Chondrocyte (in vitro differentiated cells): ENCODE results near the gene REEP1. TPM values are rescaled to one million over a fixed set of nuclear protein-coding genes. Genes with fewer than 3 reads are reported as not detected.
A peak's percentile ranks its signal among the peaks of the same experiment; 100 is the strongest.
"Not testable (repeated sequence)": the region's sequence is repeated elsewhere in the genome, so short reads cannot be mapped to it uniquely, and the experiment has no call there.

Experiments
- DNase-seq: peaks from one replicate; pipeline ENCODE4 v3.0.0; 2021; ENCODE audit warnings: mixed read lengths, low spot score
- H3K27ac Mint-ChIP-seq: one replicate; pipeline ENCODE4 v1.8.0; 2021; ENCODE audit warnings: mild to moderate bottlenecking, moderate library complexity, mixed read lengths; ENCODE audit not compliant: unreplicated experiment
- H3K27me3 Mint-ChIP-seq: 2 replicates; pipeline ENCODE4 v1.8.0; 2021; ENCODE audit warnings: low read depth, mixed read lengths
- H3K36me3 Mint-ChIP-seq: 2 replicates; pipeline ENCODE4 v1.8.0; 2021; ENCODE audit warnings: low read depth, mixed read lengths
- H3K4me1 Mint-ChIP-seq: 2 replicates; pipeline ENCODE4 v1.8.0; 2021; ENCODE audit warnings: low read depth, mild to moderate bottlenecking, mixed read lengths
- H3K4me3 Mint-ChIP-seq: one replicate; pipeline ENCODE4 v1.8.0; 2021; ENCODE audit warnings: mild to moderate bottlenecking, moderate library complexity, mixed read lengths; ENCODE audit not compliant: unreplicated experiment
- H3K9me3 Mint-ChIP-seq: 2 replicates; pipeline ENCODE4 v1.8.0; 2021; ENCODE audit warnings: low read depth, mixed read lengths
- total RNA-seq: library from RNA; stranded (reverse); gene quantifications from 3 replicates; pipeline ENCODE4 v1.2.1, GENCODE V29; 2021
- TF ChIP-seq, protein P1 (sequence below): fragments of 200-600 bp; sonication (generic); IDR thresholded peaks from 2 replicates; pipeline ENCODE4 v1.5.0; 2021; ENCODE audit warnings: antibody characterized with exemption, mild to moderate bottlenecking, moderate library complexity

Gene REEP1
- total RNA-seq, 1 donor from 2014 or later: 2.4 TPM

DNA sequence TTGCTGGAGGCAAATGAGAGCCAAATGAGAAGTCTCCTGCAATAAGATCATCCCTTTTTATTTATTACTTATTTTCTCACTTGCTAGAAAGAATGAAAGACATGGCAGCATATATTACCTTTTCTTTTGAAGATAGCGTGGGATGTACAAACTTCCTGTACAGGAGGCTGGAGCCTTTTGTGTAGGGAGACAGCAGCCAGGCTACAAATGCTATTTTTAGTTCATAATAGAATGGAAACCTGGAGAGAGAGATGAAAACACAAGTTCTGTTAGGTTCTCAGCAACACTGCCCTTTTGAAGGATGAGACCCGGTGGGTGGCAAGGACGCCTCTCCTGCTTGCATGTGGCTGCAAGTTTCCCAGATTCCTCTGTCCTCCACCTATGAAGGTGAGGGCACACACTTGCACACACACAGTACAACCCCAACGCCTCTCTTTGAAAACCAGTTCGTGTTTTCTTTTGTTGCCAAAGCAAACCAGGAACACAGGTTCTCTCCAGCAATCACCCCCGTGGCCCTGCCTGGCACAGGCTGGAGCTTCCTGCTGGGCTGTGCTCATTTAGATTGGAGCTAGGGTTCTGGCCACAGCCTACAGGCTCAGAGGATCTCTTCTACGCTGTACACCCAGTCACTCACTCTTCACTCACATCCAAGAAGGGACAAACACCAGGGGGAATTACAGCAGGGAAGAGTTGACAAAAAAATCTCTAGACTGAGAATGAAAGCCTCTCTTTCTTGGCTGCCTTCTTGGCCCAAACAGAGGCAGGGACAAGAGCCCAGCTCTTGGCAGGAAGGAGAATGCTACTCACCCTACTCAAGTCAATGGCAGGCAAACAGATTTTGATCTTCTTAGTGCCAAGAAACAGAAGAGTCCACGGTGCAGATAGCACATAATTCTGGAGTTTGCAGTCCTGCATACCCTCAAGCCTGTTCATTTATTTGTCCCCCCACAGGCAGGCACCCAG lies 82.6 kb downstream of the REEP1 start:
- H3K9me3 Mint-ChIP-seq: no peaks in the 10 kb centered on the region
- H3K27ac Mint-ChIP-seq: no peak overlapping the region
- no peaks in the 10 kb centered on the region for H3K36me3 Mint-ChIP-seq
- no peaks in the 10 kb centered on the region for H3K27me3 Mint-ChIP-seq
- peaks cover 1% of the 10 kb centered on the region for H3K4me1 Mint-ChIP-seq
- TF ChIP-seq, protein P1, sequence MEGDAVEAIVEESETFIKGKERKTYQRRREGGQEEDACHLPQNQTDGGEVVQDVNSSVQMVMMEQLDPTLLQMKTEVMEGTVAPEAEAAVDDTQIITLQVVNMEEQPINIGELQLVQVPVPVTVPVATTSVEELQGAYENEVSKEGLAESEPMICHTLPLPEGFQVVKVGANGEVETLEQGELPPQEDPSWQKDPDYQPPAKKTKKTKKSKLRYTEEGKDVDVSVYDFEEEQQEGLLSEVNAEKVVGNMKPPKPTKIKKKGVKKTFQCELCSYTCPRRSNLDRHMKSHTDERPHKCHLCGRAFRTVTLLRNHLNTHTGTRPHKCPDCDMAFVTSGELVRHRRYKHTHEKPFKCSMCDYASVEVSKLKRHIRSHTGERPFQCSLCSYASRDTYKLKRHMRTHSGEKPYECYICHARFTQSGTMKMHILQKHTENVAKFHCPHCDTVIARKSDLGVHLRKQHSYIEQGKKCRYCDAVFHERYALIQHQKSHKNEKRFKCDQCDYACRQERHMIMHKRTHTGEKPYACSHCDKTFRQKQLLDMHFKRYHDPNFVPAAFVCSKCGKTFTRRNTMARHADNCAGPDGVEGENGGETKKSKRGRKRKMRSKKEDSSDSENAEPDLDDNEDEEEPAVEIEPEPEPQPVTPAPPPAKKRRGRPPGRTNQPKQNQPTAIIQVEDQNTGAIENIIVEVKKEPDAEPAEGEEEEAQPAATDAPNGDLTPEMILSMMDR: no peak
- DNase-seq: no peak
- no peak overlapping the region for H3K4me3 Mint-ChIP-seq

- no peak overlapping the region for H3K4me3 Mint-ChIP-seq
- no peaks in the 10 kb centered on the region for H3K9me3 Mint-ChIP-seq
- H3K36me3 Mint-ChIP-seq: no peaks in the 10 kb centered on the region
- no peak for DNase-seq
- no peaks in the 10 kb centered on the region for H3K27me3 Mint-ChIP-seq
- TF ChIP-seq, protein P1: no peak
- no peak overlapping the region for H3K27ac Mint-ChIP-seq
- H3K4me1 Mint-ChIP-seq: peaks cover 9% of the 10 kb centered on the region
Measured at GRCh38 chr2:86253424-86253823, 84.0 kb downstream of the REEP1 start.

GRCh38 chr2:86251840-86252266 lies 85.6 kb downstream of the REEP1 start:
- no peak overlapping the region for H3K27ac Mint-ChIP-seq
- H3K9me3 Mint-ChIP-seq: no peaks in the 10 kb centered on the region
- H3K27me3 Mint-ChIP-seq: no peaks in the 10 kb centered on the region
- H3K36me3 Mint-ChIP-seq: no peaks in the 10 kb centered on the region
- H3K4me1 Mint-ChIP-seq: peaks cover 9% of the 10 kb centered on the region
- TF ChIP-seq, protein P1: no peak
- no peak for DNase-seq
- H3K4me3 Mint-ChIP-seq: no peak overlapping the region

- TF ChIP-seq, protein P1: no peak
- no peaks in the 10 kb centered on the region for H3K9me3 Mint-ChIP-seq
- H3K4me3 Mint-ChIP-seq: no peak overlapping the region
- DNase-seq: no peak
- H3K36me3 Mint-ChIP-seq: no peaks in the 10 kb centered on the region
- peak overlapping the region; percentile 50 for H3K27ac Mint-ChIP-seq
- peaks cover 9% of the 10 kb centered on the region for H3K4me1 Mint-ChIP-seq
- H3K27me3 Mint-ChIP-seq: no peaks in the 10 kb centered on the region
Measured at GRCh38 chr2:86249579-86250391, 87.6 kb downstream of the REEP1 start.

DNA sequence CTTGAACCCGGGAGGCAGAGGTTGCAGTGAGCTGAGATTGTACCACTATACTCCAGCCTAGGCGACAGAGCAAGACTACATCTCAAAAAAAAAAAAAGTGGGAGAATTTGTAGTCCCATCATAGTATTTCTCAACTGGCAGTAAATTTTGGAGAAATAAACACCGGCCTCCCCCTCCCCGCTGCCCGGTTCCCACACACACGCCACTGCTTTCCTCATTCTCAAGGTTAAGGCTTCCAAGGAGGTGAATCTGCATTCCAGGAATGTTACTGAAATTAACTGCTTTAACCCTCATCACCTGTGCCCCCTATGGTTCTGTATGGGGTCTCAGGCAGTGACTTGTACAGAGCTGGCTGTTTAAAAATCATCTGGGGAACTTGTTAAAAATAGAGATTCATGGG lies 88.2 kb downstream of the REEP1 start:
- TF ChIP-seq, protein P1: no peak
- no peaks in the 10 kb centered on the region for H3K36me3 Mint-ChIP-seq
- peak overlapping the region; percentile 51 for H3K27ac Mint-ChIP-seq
- no peak for DNase-seq
- no peaks in the 10 kb centered on the region for H3K27me3 Mint-ChIP-seq
- no peaks in the 10 kb centered on the region for H3K9me3 Mint-ChIP-seq
- H3K4me1 Mint-ChIP-seq: peaks cover 9% of the 10 kb centered on the region
- no peak overlapping the region for H3K4me3 Mint-ChIP-seq

DNA sequence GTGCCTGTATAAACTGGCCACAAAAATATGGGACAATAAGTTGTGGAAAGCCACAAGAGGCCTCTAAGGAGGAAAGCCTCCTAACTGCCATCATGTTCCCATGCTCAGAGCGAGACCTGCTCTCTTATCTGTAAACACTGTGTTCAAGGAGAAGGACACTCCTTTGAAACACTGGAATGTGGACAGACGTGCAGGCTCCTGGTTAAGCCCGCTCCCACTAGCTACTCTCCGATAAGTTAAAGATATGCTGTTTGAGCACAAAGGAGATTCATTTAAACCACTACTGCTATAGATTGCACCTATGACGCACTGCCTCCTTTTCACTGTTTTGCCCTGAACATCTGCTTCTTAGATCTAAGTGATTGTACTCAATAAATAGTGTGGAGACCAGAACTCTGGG lies 92.2 kb downstream of the REEP1 start:
- not testable (repeated sequence) for H3K27ac Mint-ChIP-seq, H3K36me3 Mint-ChIP-seq, H3K4me3 Mint-ChIP-seq, H3K4me1 Mint-ChIP-seq, H3K9me3 Mint-ChIP-seq, DNase-seq
- peaks cover 15% of the 10 kb centered on the region for H3K27me3 Mint-ChIP-seq

DNA sequence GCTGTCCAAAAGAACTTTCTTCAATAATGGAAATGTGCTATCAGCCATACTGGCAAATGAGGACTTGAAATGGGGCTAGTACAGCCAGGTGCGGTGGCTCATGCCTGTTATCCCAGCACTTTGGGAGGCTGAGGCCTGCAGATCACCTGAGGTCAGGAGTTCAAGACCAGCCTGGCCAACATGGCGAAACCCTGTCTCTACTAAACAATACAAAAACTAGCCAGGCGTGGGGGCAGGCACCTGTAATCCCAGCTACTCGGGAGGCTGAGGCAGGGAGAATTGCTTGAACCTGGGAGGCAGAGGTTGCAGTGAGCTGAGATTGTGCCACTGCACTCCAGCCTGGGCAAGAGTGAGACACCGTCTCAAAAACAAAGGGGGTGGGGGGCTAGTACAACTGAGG lies 92.6 kb downstream of the REEP1 start:
- peaks cover 17% of the 10 kb centered on the region for H3K27me3 Mint-ChIP-seq
- DNase-seq, H3K27ac Mint-ChIP-seq, H3K9me3 Mint-ChIP-seq, H3K4me1 Mint-ChIP-seq, H3K4me3 Mint-ChIP-seq, H3K36me3 Mint-ChIP-seq: not testable (repeated sequence)
